HG03039 (cell line): ENCODE data around the gene SLC39A10.
"Not testable (repeated sequence)": the region's sequence is repeated elsewhere in the genome, so short reads cannot be mapped to it uniquely, and the experiment has no call there.

ENCODE experiments used
- ATAC-seq: cut with Tn5 transposase; IDR thresholded peaks from one replicate; pipeline ENCODE4 v1.9.1; 2021; ENCODE audit warnings: mild to moderate bottlenecking, moderate library complexity; ENCODE audit not compliant: unreplicated experiment

Gene SLC39A10

DNA sequence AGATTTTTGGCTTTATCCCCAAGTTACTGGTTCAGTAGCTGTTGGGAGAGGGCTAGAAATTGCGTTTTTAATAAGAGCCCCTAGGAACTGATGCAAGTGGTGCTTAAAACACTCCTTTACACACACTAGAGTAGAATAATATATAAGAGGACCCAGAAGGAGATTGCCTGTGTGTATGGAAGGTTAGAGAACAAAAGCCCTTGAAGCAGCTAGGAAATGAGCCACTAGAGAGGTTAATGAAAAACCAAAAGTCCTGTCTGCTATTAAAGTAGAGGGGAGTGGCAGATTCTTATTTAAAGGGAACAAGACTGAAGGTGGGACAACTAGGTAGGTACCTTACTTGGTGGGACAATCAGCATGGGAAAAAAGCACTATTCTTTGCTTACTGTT is 14.4 kb upstream of the SLC39A10 start:
- no peak for ATAC-seq

DNA sequence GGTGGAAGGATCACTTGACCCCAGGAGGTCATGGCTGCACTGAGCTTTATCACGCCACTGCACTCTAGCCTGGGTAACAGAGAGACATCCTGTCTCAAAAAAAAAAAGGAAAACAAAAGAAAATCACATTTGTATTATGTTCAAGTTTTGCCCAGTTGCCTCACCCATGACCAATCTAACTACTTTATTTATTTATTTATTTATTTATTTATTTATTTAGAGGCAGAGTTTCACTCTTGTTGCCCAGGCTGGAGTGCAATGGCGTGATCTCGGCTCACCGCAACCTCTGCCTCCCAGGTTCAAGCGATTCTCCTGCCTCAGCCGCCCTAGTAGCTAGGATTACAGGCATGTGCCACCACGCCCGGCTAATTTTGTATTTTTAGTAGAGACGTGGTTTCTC is 12.3 kb upstream of the SLC39A10 start:
- not testable (repeated sequence) for ATAC-seq

DNA sequence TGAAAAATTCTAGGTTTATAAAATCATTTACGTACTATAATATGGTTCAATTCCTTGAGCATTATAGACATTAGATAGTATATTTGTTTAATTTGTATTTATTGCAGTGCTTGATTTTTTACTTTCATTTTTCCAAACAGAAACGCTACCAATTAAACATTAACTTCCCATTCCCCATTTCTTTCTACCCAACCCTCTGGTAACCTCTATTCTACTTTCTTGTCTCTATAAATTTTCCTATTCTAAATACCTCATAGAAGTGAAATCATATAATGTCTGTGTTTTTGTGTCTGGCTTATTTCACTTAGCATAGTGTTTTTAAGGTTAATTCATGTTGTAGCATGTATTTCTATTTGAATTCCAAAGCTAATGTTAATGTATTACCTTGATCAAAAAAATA is 11.6 kb upstream of the SLC39A10 start:
- no peak for ATAC-seq

DNA sequence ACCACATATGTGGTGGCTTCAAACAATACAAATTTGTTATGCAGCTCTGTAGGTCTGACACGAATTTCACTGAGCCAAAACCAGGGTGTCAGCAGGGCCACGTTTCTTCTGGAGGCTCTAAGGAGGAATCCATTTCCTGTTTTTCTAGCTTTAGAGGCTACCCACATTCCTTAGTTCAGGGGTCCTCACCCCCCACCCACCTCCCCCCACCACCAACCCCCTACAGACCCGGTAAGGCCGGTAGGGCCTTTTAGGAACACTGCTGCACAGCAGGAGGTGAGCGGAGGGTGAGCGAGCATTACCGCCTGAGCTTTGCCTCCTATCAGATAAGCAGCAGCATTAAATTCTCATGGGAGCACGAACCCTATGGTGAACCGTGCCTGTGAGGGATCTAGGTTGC is 10.6 kb upstream of the SLC39A10 start:
- ATAC-seq, result no peak

DNA sequence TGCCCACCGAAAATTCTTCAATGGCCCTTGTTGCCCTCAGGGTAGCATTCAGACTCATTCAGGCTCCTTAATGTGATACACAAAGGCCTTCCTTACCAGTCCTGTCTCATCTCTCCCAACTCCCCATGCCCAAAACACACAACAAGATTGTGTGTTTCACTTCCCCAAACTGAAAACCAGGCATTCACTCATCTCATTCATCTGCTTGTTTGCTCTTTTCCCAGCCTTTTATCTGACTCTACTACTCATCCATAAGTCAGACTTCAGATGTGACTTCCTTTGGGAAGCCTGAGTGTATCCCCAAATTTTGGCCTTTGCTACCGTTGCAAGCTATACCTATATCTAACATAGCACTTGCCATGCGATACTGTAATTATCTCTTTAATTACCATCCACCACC is 9.7 kb upstream of the SLC39A10 start:
- no peak for ATAC-seq

DNA sequence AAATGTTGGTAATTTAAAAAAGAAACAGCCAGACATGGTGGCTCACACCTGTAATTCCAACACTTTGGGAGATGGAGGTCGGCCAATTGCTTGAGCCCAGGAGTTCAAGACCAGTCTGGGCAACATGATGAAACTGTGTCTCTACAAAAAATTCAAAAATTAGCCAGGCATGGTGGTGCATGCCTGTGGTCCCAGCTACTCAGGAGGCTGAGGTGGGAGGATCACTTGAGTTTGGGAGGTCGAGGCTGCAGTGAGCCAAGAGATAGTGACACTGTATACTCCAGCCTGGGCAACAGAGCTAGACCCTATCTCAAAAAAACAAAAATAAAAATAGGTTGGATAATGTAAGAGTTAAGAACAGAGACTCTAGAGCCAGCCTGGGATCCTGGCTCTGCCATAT is 8.7 kb upstream of the SLC39A10 start:
- ATAC-seq, result not testable (repeated sequence)

DNA sequence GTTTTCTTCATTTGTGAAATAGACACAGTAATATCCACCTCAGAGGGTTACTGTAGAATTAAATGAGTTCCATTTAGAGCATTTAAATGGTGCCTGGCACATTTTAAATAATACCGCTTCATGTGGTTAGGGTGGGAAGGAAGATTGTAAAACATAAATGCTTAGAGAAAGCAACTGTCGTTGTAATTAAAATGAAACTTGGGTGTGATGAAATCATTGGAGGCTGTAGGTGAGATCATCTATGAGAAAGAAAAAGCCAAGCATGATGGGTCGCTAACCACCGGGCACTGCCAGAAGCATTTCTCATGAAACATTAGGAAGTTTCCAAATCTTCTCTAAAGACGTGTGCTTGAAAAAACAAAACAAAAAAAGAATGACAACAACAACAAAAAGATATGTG is 8.2 kb upstream of the SLC39A10 start:
- ATAC-seq, result no peak

DNA sequence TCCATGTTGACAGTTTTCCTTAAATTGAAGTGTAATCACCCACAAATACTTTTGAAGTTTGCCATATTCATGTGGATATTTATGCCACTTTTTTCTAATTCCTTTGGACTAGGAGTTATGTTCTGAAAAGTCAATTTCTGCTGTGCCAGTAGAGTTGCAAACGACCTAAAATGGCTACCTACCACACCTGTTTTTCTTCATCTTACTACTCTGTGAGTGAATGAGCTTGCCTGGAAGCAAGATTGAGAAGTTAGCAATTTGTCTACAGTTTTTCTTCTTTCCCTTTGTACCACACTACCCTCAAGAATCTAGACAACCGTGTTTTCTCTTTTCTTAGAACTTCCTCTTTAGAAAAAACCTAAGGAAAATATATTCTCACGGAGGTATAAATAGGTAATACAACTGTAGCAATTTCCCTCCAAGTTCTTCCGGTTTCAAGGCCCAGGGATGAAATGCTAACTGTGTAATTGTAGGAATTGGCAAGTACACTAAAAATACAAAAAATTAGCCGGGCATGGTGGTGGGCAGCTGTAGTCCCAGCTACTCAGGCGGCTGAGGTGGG is 7.3 kb upstream of the SLC39A10 start:
- peak; percentile 19 for ATAC-seq

DNA sequence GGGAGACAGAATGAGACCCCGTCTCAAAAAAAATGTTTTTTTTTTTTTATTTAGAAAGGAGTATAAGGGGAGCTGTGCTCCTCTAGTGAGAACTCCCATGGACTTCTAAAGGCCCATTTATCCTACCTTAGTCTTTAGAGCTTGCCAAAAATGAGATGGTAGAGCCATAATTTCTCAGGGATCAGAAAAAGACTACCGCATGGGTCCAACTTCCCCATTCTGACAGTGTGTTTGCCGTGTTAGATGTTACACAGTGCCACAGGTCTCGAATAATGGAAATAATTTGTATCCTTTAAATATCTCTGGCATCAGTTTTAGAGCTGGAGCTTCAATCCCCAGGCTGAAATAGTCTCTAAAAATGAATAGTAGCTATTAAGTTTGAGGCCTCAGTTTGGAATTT is 6.0 kb upstream of the SLC39A10 start:
- no peak for ATAC-seq

DNA sequence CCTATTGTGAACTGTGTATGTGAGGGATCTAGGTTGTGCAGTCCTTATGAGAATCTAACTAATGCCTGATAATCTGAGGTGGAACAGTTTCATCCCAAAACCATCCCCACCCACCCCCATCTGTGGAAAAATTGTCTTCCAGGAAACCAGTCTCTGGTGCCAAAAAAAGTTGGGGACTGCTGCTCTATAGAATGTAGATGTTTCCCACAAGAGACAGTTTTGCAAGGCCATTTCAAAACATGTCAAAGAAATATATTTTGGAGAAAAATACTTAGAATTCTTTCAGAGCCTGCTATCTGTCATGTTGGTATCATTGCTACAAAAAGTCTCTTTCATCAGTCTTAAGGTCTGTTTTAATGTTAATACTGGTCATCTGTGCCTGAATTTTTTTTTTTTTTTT is 4.1 kb upstream of the SLC39A10 start:
- ATAC-seq, result no peak

DNA sequence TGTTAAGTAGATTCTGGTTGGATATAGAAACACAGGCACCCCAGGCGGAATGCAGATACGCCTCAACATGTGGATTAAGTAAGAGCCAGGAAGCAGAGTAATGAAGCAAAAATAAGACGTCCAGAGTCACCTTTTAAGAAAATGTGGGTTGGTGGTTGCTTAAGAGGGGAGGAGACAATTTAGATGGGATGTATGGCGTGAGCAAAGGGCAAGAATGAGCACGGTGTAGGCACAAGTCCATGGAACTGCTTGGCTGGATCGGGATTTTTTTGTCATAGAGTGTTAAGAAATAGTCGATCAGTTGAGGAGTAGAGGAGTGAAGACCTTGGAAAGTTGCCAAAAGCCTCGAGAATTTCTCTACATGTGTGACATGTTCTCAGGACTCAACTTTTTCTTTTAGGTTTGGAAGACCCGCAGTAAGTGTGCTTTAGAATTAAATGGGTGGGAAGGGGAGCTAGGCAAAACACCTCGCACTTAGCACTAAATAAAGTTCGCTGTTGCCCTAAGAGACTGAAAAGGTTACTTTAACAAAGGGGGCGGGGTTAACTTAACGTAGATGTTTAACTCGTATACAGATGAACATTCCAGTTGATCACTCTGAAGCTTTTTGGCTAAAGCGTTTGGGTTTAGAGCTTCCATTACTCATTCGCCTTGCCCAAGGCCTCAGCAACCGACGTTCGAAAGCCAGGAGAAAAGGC is 716 bp upstream of the SLC39A10 start:
- ATAC-seq, result no peak

DNA sequence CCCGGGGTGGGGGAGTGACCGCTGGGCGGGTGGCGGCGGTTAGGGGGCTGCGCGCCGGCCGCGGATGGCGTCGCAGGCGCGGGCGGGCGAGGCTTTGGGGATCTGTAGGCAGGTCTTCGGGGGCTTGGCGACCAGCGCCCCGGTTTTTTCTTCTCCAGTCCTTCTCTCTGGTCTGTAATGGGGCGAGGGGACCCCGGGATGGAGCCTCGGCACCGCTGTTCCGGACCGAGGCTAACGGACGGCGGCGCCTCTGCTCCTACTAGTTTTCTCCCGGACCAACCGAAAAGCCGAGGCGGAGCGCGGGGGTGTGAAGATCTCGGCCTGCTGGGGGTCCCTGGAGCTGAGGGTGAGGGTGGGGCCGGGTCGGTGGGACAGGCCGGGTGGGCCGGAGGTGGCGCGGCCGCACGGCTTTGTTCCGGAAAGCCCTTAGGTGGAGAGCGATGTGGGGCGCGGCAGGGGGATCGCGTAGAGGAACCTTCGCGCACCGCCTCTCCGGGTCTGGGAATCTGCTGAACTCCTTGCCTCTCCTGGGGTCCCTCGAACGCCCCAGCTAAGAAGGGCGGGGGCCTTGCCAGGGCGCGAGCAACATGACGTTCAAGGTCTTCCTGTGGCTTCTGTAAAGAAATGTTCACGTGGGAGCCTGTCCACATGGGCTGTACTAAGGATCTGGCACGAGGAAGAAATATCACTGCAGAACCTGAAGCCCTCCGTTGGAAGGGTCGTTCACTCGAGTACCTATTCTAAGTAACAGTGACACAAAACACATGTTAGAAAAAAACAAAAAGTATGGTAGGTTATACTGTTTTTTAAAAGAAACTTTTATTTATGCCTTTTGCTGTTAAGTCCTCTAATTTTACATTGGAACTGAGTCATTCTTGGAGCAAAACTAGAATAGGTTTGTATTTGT is 861 bp downstream of the SLC39A10 start:
- ATAC-seq, result peak; percentile 30

DNA sequence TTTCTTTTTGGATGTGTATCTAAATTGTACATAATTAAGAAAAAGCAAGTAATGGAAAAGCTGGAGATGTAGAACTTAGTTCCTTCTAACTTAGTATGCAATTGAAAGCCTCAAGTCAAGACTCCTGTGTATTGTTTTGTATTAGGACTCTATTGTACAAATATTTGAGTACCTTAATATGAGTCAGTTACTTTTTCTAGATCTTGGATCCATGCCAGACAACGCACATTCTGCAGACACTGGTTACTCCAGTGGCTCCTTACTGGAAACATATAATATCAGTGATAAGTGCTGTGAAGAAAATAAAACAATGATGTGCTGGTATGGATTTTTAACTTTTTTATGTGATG is 1.5 kb downstream of the SLC39A10 start:
- ATAC-seq, result no peak

DNA sequence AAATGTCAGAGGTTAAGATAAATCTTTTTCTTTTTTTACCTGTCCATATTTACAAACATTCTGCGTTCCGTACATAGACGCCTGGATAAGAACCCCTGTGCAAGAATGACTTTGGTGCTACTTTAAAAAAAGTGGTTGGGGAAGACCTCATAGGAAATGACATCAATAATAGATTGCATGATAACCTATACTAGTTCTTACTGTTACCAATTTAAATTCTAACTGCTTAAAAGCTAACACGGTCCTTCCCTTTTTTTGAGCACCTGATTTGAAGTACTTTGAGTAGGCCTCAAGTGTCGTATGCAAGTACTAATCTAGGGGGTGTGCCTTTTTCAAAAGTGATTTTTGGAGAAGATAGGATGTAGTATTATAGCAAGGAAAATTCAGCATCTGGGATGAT is 2.1 kb downstream of the SLC39A10 start:
- no peak for ATAC-seq

DNA sequence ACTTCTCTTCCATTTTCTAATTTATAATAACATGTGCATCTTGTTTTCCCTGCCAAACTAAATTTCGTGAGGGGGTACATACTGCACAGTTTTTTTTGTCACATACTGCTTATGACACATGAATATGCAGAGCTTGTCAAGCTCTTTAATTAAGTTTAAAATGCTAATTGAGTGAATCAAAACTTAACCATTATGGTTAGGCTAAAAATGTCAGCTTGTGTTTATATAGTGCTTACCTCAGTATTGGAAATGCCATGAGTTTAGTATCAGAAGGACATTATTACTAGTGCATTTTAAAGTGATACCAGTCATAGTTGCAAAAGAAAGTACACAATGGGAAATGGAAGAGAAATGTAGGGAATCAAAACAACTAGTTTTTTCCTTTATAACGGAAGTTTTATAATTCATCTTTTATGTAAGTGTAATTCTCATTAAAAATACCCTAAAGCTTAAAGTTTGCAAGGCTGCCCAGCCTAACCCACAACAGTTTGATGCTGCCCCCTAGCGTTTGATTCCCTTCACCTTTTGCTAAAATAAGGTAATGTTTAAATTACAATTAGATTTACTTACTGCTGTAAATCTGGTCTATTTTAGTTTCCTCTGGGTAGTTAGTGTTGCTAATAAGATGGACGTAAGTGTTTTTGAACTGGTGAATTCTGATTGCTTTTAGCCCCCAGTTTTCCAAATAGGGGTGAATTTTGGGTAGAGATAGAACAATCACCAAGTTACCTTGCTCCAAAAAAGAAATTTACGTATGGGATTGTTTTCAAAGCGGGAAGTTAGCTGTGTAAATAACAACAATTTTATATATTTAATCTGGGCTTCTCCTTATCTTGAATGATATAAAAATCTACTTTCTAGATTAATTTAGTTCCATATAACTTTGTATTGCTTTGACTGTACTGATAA is 3.2 kb downstream of the SLC39A10 start:
- no peak for ATAC-seq

DNA sequence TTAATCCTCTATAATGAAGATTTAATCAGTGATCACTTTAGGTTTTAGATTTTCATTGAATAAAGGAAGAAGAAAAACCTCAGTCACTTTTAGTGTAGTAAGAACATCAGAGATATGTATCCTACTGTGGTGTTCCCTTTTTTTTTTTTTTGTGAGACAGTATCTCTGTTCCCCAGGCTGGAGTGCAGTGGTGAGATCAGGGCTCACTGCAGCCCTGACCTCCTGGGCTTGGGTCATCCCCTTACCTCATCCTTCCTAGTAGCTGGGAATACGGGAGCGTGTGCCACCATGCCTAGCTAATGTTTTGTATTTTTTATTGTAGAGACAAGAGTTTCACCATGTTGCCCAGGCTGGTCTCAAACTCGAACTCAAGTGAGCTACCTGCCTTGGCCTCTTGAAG is 5.1 kb downstream of the SLC39A10 start:
- no peak for ATAC-seq

DNA sequence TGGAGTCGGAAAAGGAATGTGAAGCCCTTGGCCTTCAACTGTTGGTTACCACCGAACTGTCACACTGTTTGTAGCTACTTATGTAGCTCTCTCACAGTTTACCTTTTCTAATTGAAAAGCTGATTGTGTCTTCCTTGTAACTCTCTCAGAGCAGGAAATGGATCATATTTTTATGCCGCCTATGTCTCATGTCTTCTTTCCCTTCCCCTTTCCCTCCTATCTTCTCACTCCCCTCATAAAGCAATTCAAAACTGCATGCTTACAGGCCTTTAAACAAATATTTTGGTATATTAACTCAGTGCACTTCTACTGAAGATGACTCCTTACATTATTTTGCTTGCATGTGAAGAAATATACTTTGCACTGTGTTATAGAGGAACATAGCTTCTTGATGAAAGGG is 6.0 kb downstream of the SLC39A10 start:
- ATAC-seq, result no peak

DNA sequence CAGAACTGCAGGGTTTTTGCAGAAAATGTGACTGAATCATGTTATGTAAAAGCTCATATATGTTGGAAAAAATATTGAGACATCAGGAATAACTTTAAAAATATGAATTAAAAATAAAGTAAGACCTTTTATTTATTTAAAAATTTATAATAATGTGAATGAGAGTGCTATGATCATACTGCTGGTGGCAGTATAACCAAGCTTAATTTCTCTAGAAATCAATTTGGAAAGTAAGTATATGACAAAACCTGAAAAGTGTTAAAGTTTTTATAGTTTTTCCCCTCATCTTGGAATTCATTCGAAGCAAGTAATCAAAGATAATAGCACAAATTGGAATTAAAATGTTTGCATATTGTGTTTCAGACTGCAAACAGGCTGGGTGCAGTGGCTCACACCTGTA is 7.5 kb downstream of the SLC39A10 start:
- no peak for ATAC-seq

DNA sequence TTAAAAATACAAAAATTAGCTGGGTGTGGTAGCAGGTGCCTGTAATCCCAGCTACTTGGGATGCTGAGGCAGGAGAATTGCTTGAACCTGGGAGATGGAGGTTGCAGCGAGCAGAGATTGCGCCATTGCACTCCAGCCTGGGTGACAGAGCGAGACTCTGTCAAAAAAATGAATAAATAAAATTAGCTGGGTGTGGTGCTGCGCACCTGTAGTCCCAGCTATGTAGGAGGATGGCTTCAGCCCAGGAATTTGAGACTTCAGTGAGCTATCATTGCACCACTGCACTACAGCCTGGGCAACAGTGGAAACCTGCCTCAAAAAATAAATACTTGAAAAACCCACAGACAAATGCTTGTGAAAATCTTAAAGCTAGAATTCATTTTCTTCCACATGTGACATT is 8.1 kb downstream of the SLC39A10 start:
- ATAC-seq, result not testable (repeated sequence)

DNA sequence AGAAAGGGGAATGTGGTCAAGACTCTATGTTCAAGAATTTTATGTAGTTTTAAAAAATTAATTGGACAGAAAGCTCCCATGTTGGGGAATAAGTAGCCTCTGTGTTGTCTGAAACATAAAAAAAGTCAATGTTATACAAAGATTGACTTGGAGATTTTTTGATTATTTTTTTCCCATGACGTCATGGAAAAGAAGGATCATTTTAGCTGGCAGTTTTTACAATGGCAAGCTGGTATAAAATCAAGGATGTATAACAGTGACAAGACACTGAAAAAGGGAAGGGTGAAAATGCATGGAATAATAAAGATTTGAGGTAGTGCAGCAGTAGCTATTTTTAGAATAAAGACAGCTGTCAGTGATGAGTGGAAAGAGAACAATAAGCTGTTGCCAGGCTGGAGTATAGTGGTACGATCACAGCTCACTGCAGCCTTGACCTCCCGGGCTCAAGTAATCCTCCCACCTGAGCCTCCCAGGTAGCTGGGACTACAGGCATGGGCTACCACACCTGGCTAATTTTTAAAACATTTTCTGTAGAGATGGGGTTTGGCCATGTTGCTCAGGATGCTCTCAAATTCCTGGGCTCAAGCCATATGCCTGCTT is 9.2 kb downstream of the SLC39A10 start:
- no peak for ATAC-seq

DNA sequence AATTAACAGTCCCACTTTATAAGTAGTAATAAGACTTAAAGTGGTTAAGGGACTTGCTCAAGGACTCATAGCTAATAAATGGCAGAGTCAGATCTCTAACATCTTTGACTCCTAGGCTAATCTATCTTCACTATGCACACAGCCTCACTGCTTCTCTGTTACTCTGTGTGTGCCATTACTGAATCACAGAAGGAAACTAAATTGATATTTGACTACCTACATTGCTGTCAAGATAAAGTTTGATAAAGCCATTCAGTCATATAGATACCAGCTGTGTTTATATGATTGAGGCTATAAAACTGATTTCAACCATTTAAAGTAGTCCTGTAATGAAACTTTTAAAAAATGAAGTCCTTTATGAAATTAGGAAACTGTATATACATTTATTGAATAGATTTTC is 10.9 kb downstream of the SLC39A10 start:
- ATAC-seq, result no peak
